Endothelial cell of umbilical vein (primary cell): ENCODE measurements around the gene ITIH2. TPM values are rescaled to one million over a fixed set of nuclear protein-coding genes. Genes with fewer than 3 reads are reported as not detected.
"Not testable (repeated sequence)": the region's sequence is repeated elsewhere in the genome, so short reads cannot be mapped to it uniquely, and the experiment has no call there.

Experiments
- BruUV-seq: library from RNA; stranded (reverse); fragments of 400-500 nt; replicated peaks from 2 replicates; lab custom pipeline; 2021; lab: Mats Ljungman, UMichigan
- CTCF ChIA-PET: fragments of 300-600, 350-600 bp; sonication (Branson Sonifier 250); formaldehyde crosslinking; loops from one replicate; lab custom pipeline; 2021; ENCODE audit warnings: antibody characterized with exemption, inconsistent platforms; lab: Charles Lee
- POLR2A ChIA-PET: fragments of 300-600, 350-600 bp; sonication (Branson Sonifier 250); formaldehyde crosslinking; loops from one replicate; lab custom pipeline; 2021; ENCODE audit warnings: antibody characterized with exemption, inconsistent platforms; lab: Charles Lee
- DNase-seq: peaks from one replicate; pipeline ENCODE4 v3.0.0-alpha.2; 2011; ENCODE audit warnings: low read depth, low spot score
- FAIRE-seq: peaks from 2 replicates; lab custom pipeline; 2011; peaks lifted over from hg19 to GRCh38; lab: Jason Lieb, UNC
- H2AFZ ChIP-seq: 2 replicates; pipeline ENCODE4 v1.6.0; 2012; ENCODE audit warnings: low read depth, low read length, control low read depth, inconsistent platforms
- H3K27ac ChIP-seq: 2 replicates; pipeline ENCODE4 v1.5.1; 2011; ENCODE audit warnings: low read depth, mild to moderate bottlenecking, control low read depth, low read length, moderate library complexity; ENCODE audit not compliant: insufficient read depth
- H3K27me3 ChIP-seq, 2 experiments: 2 replicates each; pipeline versions ENCODE4 v1.6.0 to v1.6.1; 2011; ENCODE audit warnings: low read length in 2 of 2, mixed read lengths in 1 of 2; ENCODE audit not compliant: control insufficient read depth in 2 of 2, insufficient read depth in 2 of 2
- H3K36me3 ChIP-seq, 2 experiments: 2 replicates in 1 of 2; 3 replicates in 1 of 2; pipeline ENCODE4 v1.5.1; 2011; ENCODE audit warnings: low read length in 2 of 2, mild to moderate bottlenecking in 1 of 2, moderate library complexity in 1 of 2; ENCODE audit not compliant: control insufficient read depth in 2 of 2, insufficient read depth in 2 of 2; ENCODE audit errors: extremely low read depth in 1 of 2
- H3K4me1 ChIP-seq: 3 replicates; pipeline ENCODE4 v1.5.1; 2011; ENCODE audit warnings: mild to moderate bottlenecking, low read length; ENCODE audit not compliant: control insufficient read depth, insufficient read depth; ENCODE audit errors: extremely low read depth
- H3K4me2 ChIP-seq: 2 replicates; pipeline ENCODE4 v1.6.1; 2011; ENCODE audit warnings: low read length, control low read depth, mixed read lengths; ENCODE audit not compliant: insufficient read depth
- H3K4me3 ChIP-seq, 3 experiments: fragments of 200-600 bp in 1 of 3; sonication (generic), shearing (Covaris generic) in 1 of 3; replicated peaks in 1 of 3; 2 replicates each; pipeline ENCODE4 v1.5.1; 2011 to 2016; ENCODE audit warnings: control low read depth in 3 of 3, low read length in 3 of 3, mild to moderate bottlenecking in 2 of 3, inconsistent platforms in 1 of 3, low read depth in 1 of 3, moderate library complexity in 1 of 3; ENCODE audit not compliant: insufficient read depth in 1 of 3
- H3K79me2 ChIP-seq: 2 replicates; pipeline ENCODE4 v1.6.0; 2012; ENCODE audit warnings: low read length, inconsistent platforms; ENCODE audit not compliant: control insufficient read depth, insufficient read depth
- H3K9ac ChIP-seq: replicated peaks from 2 replicates; pipeline ENCODE3; 2011; ENCODE audit warnings: low read length, control low read depth; ENCODE audit not compliant: insufficient read depth; ENCODE audit errors: extremely low read depth
- H3K9me1 ChIP-seq: replicated peaks from 3 replicates; pipeline ENCODE4 v1.6.0; 2011; ENCODE audit warnings: mild to moderate bottlenecking, low read length; ENCODE audit not compliant: control insufficient read depth, insufficient read depth; ENCODE audit errors: extremely low read depth
- H3K9me3 ChIP-seq: replicated peaks from 2 replicates; pipeline ENCODE4 v1.5.1; 2012; ENCODE audit warnings: low read length, inconsistent platforms; ENCODE audit not compliant: control insufficient read depth, insufficient read depth
- H4K20me1 ChIP-seq: replicated peaks from 2 replicates; pipeline ENCODE3; 2011; ENCODE audit warnings: mild to moderate bottlenecking, low read length; ENCODE audit not compliant: control insufficient read depth, insufficient read depth; ENCODE audit errors: extremely low read depth
- CTCF ChIP-seq, 2 donors: IDR thresholded peaks; 1 replicate in 1 of 2; 2 replicates in 1 of 2; pipeline ENCODE4 v1.5.1; 2011; ENCODE audit warnings: low read length in 2 of 2, mild to moderate bottlenecking in 2 of 2, moderate library complexity in 2 of 2, control low read depth in 1 of 2, inconsistent platforms in 1 of 2, low read depth in 1 of 2; ENCODE audit not compliant: insufficient read depth in 1 of 2; ENCODE audit errors: extremely low read depth in 1 of 2
- EZH2 ChIP-seq: IDR thresholded peaks from 2 replicates; pipeline ENCODE4 v1.6.1; 2012; ENCODE audit warnings: borderline replicate concordance, low read depth, mild to moderate bottlenecking, moderate library complexity, low read length, inconsistent platforms; ENCODE audit not compliant: severe bottlenecking
- FOS ChIP-seq: IDR thresholded peaks from 2 replicates; pipeline ENCODE4 v1.6.1; 2011; ENCODE audit warnings: mild to moderate bottlenecking, low read length, moderate library complexity, borderline replicate concordance; ENCODE audit not compliant: insufficient read depth
- GATA2 ChIP-seq: IDR thresholded peaks from 2 replicates; pipeline ENCODE4 v1.7.0; 2011; ENCODE audit warnings: low read depth, mild to moderate bottlenecking, moderate library complexity, mixed read lengths, low read length; ENCODE audit not compliant: insufficient read length, insufficient read depth
- JUN ChIP-seq: IDR thresholded peaks from 2 replicates; pipeline ENCODE4 v1.6.1; 2011; ENCODE audit warnings: borderline replicate concordance, low read depth; ENCODE audit not compliant: insufficient read length, insufficient read depth
- MAX ChIP-seq: IDR thresholded peaks from 2 replicates; pipeline ENCODE4 v1.6.1; 2011; ENCODE audit not compliant: insufficient read depth, insufficient read length
- MYC ChIP-seq: IDR thresholded peaks from one replicate; pipeline ENCODE4 v1.6.1; 2011; ENCODE audit warnings: mild to moderate bottlenecking, low read depth, low read length
- POLR2A ChIP-seq: IDR thresholded peaks from 2 replicates; pipeline ENCODE4 v1.6.1; 2012; ENCODE audit warnings: low read depth, mild to moderate bottlenecking, control low read depth, low read length
- POLR2AphosphoS5 ChIP-seq: IDR thresholded peaks from 2 replicates; pipeline ENCODE4 v1.6.1; 2012; ENCODE audit warnings: low read depth, mild to moderate bottlenecking, control low read depth, low read length, moderate library complexity; ENCODE audit not compliant: insufficient read depth
- dilution Hi-C: fragments of 300-500 bp; cut with MboI; formaldehyde crosslinking; loops from one replicate; pipeline ENCODE4 v1.15.0; 2019; ENCODE audit warnings: low sequenced_read_pairs; ENCODE audit not compliant: extremely low pct_ligation_motif_present
- intact Hi-C: fragments of 100-400 bp; cut with micrococcal nuclease; formaldehyde crosslinking; loops from one replicate; pipeline ENCODE4 v1.10.0; 2022
- polyA plus RNA-seq, 4 experiments: library from polyadenylated mRNA; depleted of rRNA in 3 of 4; stranded (reverse) in 3 of 4; unstranded in 1 of 4; fragments of >200 nt; gene quantifications; 2 replicates each; pipeline versions ENCODE4 v1.2.1 to v1.2.3, GENCODE V29; 2011 to 2012; ENCODE audit warnings: missing spikeins in 1 of 4
- total RNA-seq: library from RNA; stranded (reverse); gene quantifications from 2 replicates; pipeline ENCODE4 v1.2.3, GENCODE V29; 2021

Gene ITIH2
- total and polyA plus RNA-seq, 2 donors (not counting 3 experiments of a cell fraction or from before 2014, with no cell fraction given): not detected

GRCh38 chr10:7744307-7744706 lies 41.2 kb downstream of the ITIH2 start:
- Histone ChIP-seq H2AFZ (no peak overlapping the region), H3K4me1 (no peaks in the 10 kb centered on the region), H3K27ac (no peak overlapping the region), H3K79me2 (no peaks in the 10 kb centered on the region), H3K36me3 (no peaks in the 10 kb centered on the region), H4K20me1 (no peaks in the 10 kb centered on the region), H3K9me3 (no peaks in the 10 kb centered on the region), H3K4me2 (no peak overlapping the region), H3K9ac (no peak overlapping the region), H3K9me1 (no peaks in the 10 kb centered on the region), H3K4me3 (no peak overlapping the region), H3K27me3 (no peaks in the 10 kb centered on the region)
- ChIA-PET CTCF (interaction anchor here (2.0 kb wide), 1 partner anchor 13 kb away, joined by 13 read pairs; no protein-coding TSS in a partner anchor), POLR2A (no interaction called here)
- TF ChIP-seq GATA2 (no peak), MAX (no peak), POLR2AphosphoS5 (no peak), JUN (no peak), FOS (no peak), POLR2A (no peak), EZH2 (no peak), MYC (no peak), CTCF (IDR thresholded peaks at IDR 0.05; ENCODE audit: extremely low read depth in 1 of 2, insufficient read depth in 1 of 2, low read depth in 1 of 2, low read length in 2 of 2) (no peak)
- intact Hi-C loops (no loop called here), dilution Hi-C loops (no loop called here)
- DNase-seq: no peak
- no TSS peak for BruUV-seq
- FAIRE-seq: no peak

GRCh38 chr10:7748637-7749036 lies 45.5 kb downstream of the ITIH2 start:
- H3K4me1 ChIP-seq, H3K79me2 ChIP-seq, H2AFZ ChIP-seq, H3K9ac ChIP-seq, CTCF ChIA-PET, H3K4me2 ChIP-seq, H3K4me3 ChIP-seq, DNase-seq, H4K20me1 ChIP-seq, H3K9me3 ChIP-seq, dilution Hi-C loops, H3K27ac ChIP-seq, intact Hi-C loops, H3K27me3 ChIP-seq, H3K9me1 ChIP-seq, H3K36me3 ChIP-seq, POLR2A ChIA-PET, FAIRE-seq, BruUV-seq: not testable (repeated sequence)
